Measurements from ENCODE around the gene SIX1.

Gene SIX1

GRCh38 chr14:60641742-60642269, 7.5 kb downstream of the SIX1 start:
- no peak for DNase-seq

- DNase-seq = no peak
These were observed 8.2 kb downstream of the SIX1 start for GRCh38 chr14:60640859-60641741.

GRCh38 chr14:60639674-60640073, 9.6 kb downstream of the SIX1 start:
- DNase-seq = no peak

DNA sequence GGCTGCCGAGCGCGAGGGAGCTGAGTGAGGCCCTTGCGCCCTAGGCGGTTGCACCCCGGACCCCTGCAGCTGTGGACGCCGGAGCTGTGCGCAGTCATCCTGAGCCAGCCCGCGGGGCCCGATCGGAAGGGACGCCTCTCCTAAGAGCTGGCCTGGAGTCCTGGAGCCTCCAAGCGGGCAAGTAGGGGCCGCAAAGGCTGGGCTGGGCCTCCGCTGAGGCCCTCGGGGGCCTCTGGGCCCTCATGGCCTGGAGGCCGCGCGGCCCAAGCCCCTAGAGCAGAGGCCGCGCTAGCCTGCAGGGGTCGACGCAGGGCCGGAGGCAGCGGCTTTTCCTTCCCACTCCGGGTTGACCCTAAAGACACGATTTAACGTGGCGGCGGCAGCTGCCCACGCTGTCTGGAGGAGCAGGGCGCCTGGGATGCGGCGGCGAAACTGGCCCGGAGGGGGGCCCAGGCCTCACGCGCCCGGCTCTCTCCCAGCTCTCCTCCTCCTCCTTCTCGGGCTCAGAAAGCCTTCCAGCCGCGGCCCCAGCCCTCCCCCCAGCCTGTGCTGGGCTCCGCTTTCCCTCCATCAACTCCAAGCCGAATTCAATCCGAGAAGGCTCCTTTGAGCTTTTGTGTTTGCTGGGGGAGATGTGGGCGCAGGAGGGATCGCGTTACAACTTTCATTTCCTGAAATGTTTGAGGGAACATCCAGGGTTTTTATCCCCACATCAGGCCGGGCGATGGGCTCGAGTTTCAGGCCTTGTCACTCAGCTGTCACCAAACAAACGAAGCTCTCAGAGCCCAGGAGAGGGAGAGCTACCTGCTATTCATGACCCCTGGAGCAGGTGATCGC, 11.6 kb downstream of the SIX1 start:
- DNase-seq = no peak

DNA sequence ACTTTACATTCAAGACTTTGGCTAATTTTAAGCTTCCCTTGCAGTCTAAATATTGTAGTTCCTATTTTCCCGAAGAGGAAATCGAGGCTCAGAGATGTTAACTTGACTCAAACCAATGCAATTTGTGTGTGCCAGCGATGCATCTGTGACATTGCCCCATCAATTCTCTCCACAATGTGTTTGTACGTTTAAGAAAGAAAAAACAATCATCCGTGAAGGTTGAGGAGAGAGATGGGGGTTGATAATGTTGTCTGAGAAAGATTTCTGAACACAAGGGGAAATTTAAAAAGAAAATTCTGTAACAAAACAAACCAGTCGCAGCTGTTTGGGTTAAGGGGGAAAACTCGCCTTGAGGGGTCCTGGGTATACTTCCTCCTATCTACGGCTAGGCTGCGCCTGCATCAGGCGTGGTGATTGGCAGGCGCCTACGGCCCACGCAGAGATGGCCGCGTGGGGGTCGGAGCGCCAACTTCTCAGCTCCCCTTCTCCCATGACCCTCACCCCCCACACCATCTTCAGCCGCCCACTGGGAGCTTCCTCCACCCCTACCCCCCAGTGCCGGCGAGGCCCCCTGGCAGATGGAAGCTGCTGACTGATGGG, 12.3 kb downstream of the SIX1 start:
- no peak for DNase-seq

DNA sequence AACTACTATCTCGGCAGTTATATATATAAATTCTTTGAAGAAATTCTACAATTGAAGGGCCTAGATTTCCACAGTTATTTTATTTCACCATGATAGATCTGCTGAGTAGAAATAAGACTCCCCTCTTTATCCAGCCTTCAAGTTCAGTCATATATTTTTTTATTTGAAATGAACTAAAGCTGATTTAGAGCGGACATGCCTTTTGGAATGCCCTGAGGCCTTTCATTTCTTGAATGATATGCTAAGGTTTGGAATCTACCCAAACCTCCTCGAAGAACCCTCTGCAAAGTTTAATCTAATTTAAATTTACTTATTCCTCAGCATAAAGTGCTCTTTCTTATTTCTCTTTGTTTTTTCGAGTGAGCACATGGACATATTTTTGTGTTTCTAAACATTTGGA, 15.1 kb downstream of the SIX1 start:
- no peak for DNase-seq

- DNase-seq = no peak
These were observed 16.5 kb downstream of the SIX1 start for GRCh38 chr14:60632777-60633176.

DNA sequence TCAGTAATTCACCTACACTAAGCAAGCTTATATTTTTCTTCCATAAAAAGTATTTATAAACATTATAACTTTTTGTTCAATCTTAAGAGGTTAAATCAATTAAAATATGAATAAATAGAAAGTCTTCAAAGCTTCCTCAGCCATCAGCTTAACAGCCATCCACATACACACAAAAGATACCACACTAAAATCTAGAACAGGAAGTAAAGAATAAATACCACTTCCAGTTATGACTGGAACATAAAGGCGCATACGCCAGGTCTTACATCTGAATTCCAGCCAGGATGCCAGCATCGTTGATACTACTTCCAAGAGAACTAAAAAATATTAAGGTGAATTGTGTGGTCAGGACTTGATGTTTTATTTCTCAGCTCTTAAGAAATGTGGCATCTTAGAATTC, 17.0 kb downstream of the SIX1 start:
- DNase-seq = no peak

DNA sequence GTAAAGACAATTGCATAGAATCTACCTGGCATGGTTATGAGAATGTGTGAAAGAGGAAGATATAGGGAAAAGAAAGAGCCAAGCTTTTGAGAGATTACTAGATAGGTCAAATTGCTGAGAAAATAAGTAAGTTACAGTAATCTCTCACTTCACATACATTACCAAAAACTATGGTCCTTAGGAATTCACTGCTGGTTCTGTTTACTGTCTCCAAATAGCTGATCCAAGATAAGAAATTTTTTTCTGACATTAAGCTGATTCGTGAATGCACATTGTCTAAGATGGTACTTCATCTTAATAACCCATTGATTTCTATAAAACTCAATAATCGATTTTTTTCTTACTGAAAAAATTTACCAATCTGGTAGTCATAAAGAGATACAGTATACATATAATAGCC, 17.4 kb downstream of the SIX1 start:
- DNase-seq = no peak

GRCh38 chr14:60630129-60630528, 19.1 kb downstream of the SIX1 start:
- no peak for DNase-seq

GRCh38 chr14:60628892-60629291, 20.4 kb downstream of the SIX1 start:
- DNase-seq = no peak

DNA sequence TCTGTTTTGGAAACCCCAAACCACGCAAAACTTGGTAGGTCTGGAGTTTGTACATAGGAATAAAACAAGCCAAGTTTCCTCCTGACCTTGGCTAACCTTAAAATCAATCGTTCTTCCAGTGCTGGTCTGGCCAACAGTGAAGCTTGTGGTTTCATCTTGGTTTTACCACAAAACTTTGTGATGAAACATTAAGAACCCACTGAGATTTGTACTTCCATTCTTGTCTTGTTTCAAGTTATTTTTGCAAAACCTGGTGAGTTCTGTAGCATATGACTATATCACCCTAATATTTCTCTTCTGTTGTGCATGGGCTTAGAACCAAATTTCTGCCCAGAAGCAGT, 26.4 kb downstream of the SIX1 start:
- DNase-seq = no peak

- no peak for DNase-seq
These were observed 26.9 kb downstream of the SIX1 start for GRCh38 chr14:60622210-60622916.

DNA sequence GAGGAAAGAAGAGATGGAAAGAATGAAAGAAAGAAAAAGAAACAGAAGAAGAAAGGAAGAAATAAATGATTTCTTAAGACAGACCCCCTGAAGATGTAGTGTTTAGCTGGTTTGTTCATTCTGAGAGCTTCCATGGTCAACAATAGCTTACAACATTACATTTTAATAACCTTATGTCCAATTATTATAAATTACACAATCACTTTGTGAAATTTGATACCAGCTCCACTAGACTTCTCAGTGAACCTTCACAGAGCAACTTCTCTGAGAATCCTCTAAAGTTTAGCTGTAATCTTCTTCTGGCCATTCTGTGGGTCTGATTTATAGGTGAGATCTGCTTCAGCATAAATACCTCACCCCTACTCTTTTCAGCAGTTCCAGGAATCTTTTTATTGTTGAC, 27.9 kb downstream of the SIX1 start:
- no peak for DNase-seq

DNA sequence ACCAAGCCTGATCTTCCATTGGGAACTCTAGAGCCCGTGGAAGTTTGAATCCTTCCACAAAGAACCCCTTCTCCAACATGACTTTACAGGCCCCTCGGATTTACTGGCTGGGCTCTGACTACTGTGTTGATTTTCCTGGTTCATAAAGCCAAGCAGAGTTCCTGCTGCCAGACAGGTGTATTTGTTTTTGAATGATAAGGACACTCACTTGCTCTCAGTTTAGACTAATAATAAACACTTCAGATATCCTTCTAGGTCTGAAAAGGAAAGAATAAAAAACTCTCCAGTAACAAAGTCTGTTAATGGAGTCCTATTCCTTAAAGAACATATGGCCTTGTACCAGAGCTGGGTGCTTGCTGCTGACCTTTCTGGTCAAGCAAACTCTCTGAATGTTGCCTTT, 31.0 kb downstream of the SIX1 start:
- DNase-seq = no peak

DNA sequence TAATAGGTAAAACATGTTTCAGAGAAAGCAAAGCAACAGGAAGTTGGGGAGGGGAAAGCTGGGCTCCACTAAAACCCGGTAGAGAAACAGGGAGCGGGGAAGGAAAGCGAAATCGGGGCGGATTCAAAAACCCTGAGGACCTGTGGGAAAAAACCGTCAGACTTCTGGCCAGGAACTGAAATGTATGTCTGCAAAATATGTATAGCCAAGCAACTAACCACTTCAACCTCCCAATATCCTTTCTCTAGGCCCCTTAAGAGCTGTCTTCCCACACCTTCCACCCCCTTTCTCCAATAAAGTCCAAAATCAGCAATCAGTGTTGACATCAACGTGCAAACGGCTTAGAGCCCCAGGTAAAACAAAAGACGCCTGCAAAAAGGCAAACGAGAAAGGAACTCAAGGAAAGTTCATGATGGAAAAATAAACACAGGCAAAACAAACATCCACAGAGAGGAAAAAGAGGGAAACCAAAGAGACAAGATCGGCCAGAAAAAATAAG, 32.8 kb downstream of the SIX1 start:
- no peak for DNase-seq

DNA sequence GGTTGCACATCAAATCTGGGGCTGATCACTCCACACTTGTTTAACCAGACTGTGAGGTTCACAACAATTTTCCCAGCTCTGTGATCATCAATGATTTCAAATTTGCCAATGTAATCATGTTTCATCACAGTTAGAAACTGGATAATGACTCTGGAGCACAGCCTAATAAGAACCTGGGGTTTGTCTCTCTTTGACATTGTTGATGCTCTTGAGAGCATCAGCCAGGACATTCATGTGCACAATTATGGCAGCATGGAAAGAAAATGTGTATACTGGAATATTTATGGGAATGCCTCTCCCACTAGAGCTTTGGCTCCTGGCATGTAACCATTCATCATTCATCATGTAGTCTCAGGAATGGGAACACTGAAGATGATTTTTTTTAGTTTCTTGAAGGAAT, 47.0 kb downstream of the SIX1 start:
- DNase-seq = no peak

- DNase-seq = no peak
These were observed 49.5 kb downstream of the SIX1 start for GRCh38 chr14:60599727-60600126.

DNA sequence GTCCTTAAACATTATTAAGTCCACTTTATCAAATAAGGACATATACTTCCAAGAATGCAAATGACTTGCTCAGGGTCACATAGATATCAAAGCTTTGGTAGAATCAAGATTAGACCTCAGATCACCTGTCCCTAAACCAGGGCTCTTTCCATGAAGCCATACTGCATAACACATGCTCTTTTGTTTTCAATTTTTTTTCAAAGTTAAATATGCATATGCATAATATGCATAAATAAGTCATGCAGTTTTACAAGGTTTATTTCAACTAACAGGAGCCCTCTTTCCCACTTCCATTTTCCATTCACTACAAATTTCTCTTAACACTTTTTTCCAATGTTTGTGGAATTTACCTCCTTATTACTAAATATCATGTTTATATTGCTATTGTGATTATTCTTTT, 53.1 kb downstream of the SIX1 start:
- no peak for DNase-seq

DNA sequence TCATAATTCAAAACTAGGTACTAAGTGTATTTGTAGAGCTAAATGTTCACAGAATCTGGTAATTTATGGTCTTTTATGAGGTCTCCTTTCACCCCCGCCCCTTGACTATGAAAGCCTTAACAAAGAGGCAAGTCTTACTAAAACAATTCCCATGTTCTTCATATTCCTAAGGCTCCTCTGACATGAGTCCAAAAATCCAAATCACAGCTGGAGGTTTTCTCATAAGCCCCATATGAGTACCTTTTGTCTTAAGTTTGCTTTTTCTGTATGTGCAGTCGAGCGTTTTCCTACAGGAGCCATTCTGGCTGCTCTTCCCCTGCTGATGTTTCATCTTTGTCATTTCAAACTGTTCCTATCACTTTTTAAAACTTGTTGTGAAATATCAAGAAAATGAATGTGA, 55.2 kb downstream of the SIX1 start:
- no peak for DNase-seq
